Skeletal muscle satellite cell (primary cell): ENCODE results near the gene MRPL58.
"Not testable (repeated sequence)": the region's sequence is repeated elsewhere in the genome, so short reads cannot be mapped to it uniquely, and the experiment has no call there.

Experiments
- H3K27me3 ChIP-seq: 2 replicates; pipeline ENCODE4 v1.7.0; 2013; ENCODE audit warnings: low read length; ENCODE audit not compliant: control insufficient read depth, insufficient read depth
- H3K36me3 ChIP-seq: 2 replicates; pipeline ENCODE4 v1.7.0; 2013; ENCODE audit warnings: mild to moderate bottlenecking, control low read depth, low read length; ENCODE audit not compliant: insufficient read depth
- H3K4me1 ChIP-seq: 2 replicates; pipeline ENCODE4 v1.7.0; 2013; ENCODE audit warnings: low read length; ENCODE audit not compliant: control insufficient read depth, insufficient read depth
- H3K4me2 ChIP-seq: 2 replicates; pipeline ENCODE4 v1.7.0; 2013; ENCODE audit warnings: mild to moderate bottlenecking, low read length
- H3K4me3 ChIP-seq: 2 replicates; pipeline ENCODE4 v1.7.0; 2013; ENCODE audit warnings: low read length
- H3K9ac ChIP-seq: 2 replicates; pipeline ENCODE4 v1.7.0; 2013; ENCODE audit warnings: mild to moderate bottlenecking, low read depth, low read length, moderate library complexity
- H3K9me3 ChIP-seq: replicated peaks from 2 replicates; pipeline ENCODE4 v1.7.0; 2013; ENCODE audit warnings: mild to moderate bottlenecking, control low read depth, low read length

MRPL58 gene

DNA sequence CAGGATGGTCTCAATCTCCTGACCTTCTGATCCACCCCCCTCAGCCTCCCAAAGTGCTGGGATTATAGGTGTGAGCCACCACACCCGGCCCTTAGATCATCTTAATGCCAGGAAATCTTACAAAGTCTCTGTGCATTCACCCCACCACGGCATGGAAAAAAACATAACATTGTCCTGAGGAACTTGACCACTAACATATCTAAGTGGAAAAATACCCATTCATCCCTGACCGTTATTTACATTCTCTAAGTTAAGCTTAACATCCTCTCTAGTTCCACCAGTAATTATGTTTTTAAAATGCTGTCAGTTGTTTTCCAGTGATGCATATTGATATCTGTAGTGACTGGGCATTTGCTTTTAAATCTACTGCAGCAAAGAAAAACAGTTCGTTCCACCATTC lies 36.5 kb upstream of the MRPL58 start:
- H3K9me3 ChIP-seq: no peaks in the 10 kb centered on the region

GRCh38 chr17:74977802-74978201 lies 34.7 kb upstream of the MRPL58 start:
- Histone ChIP-seq H3K27me3 (peaks cover 19% of the 10 kb centered on the region), H3K9me3 (no peaks in the 10 kb centered on the region)

More for the DNA sequence above, 36.5 kb upstream of the MRPL58 start:
- peaks cover 7% of the 10 kb centered on the region for H3K4me1 ChIP-seq
- H3K4me3 ChIP-seq: no peak overlapping the region
- H3K4me2 ChIP-seq: no peak overlapping the region
- peaks cover 34% of the 10 kb centered on the region for H3K27me3 ChIP-seq
- H3K36me3 ChIP-seq: no peaks in the 10 kb centered on the region
- H3K9ac ChIP-seq: no peak overlapping the region

GRCh38 chr17:74978240-74978639 lies 34.2 kb upstream of the MRPL58 start:
- H3K4me1 ChIP-seq: peaks cover 16% of the 10 kb centered on the region
- H3K27me3 ChIP-seq: peaks cover 14% of the 10 kb centered on the region
- H3K36me3 ChIP-seq: no peaks in the 10 kb centered on the region
- no peaks in the 10 kb centered on the region for H3K9me3 ChIP-seq
- H3K9ac ChIP-seq: no peak overlapping the region
- H3K4me3 ChIP-seq: no peak overlapping the region
- no peak overlapping the region for H3K4me2 ChIP-seq

More at GRCh38 chr17:74977802-74978201, 34.7 kb upstream of the MRPL58 start:
- Histone ChIP-seq H3K4me2 (no peak overlapping the region), H3K9ac (no peak overlapping the region), H3K4me1 (peaks cover 16% of the 10 kb centered on the region), H3K4me3 (no peak overlapping the region), H3K36me3 (no peaks in the 10 kb centered on the region)

DNA sequence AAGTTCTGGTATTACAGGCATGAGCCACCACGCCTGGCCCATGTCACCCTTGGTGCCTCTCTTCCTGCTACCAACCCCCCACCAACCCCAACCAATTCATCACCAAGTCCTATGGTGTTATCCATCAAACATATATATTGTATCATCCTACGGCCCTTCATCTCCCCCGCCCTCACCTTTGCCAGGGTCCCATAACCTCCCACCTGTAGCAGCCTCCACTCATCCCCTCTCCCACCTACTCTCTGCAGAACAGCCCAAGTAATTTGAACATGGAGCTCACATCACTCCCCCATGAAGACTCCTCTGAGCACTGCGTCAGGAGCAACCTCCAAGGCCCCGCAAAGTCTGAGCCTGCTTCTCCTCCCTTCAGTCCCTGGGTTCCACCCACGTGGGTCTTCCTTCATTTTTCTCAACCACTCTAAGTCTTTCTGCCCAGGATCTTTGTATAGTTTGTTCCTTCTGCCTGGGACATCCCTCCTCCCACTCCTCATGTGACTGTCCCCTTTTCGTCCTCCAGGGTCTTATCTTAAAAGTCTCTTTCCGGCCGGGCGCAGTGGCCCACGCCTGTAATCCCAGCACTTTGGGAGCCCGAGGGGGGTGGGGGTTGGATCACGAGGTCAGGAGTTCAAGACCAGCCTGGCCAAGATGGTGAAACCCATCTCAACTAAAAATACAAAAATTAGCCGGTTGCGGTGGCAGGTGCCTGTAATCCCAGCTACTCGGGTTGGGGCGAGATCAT lies 32.9 kb upstream of the MRPL58 start:
- Histone ChIP-seq H3K4me2 (no peak overlapping the region), H3K27me3 (peaks cover 6% of the 10 kb centered on the region), H3K9me3 (no peaks in the 10 kb centered on the region), H3K4me3 (no peak overlapping the region), H3K9ac (no peak overlapping the region), H3K4me1 (peaks cover 16% of the 10 kb centered on the region), H3K36me3 (no peaks in the 10 kb centered on the region)

DNA sequence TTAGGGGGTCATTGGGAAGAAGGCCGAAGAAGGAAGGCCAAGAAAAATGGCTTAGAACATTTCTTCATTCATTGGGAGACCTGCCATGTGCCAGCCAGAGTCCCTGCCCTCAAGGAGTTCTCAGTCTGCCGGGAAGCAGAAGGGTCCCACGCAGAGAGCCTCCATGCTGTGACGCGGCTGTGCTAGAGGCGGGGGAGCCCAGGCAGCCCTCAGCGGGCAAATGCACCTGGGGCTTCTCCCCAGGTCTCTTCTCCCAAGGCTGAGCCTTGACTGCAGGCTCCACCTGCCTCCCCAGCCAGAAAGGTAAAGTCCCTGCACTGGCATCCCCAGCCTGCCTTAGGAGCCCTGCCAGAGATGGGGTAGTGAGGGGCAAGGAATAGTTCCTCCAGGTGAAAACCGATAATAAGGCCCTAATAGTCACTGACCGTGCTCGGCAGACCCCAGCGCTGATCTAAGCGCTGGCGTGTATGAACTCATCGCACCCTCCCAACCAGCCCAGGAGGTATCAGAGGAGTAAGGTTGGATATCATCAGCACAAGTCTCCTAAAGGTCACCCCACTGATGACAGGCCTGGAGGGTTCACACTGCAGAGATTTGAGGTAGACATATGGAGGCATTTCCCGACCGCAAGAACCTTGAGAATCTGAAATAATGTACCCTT lies 31.0 kb upstream of the MRPL58 start:
- peak overlapping the region; percentile 93 for H3K4me2 ChIP-seq
- H3K27me3 ChIP-seq: no peaks in the 10 kb centered on the region
- peaks cover 16% of the 10 kb centered on the region for H3K4me1 ChIP-seq
- no peaks in the 10 kb centered on the region for H3K9me3 ChIP-seq
- no peaks in the 10 kb centered on the region for H3K36me3 ChIP-seq
- H3K4me3 ChIP-seq: peak overlapping the region; percentile 88
- H3K9ac ChIP-seq: peak overlapping the region; percentile 76

- Histone ChIP-seq H3K4me3 (peak overlapping the region; percentile 88), H3K4me1 (peaks cover 16% of the 10 kb centered on the region), H3K9me3 (no peaks in the 10 kb centered on the region), H3K9ac (peak overlapping the region; percentile 76), H3K36me3 (no peaks in the 10 kb centered on the region), H3K4me2 (peak overlapping the region; percentile 93), H3K27me3 (no peaks in the 10 kb centered on the region)
Observed at GRCh38 chr17:74981979-74982662, 30.3 kb upstream of the MRPL58 start.

DNA sequence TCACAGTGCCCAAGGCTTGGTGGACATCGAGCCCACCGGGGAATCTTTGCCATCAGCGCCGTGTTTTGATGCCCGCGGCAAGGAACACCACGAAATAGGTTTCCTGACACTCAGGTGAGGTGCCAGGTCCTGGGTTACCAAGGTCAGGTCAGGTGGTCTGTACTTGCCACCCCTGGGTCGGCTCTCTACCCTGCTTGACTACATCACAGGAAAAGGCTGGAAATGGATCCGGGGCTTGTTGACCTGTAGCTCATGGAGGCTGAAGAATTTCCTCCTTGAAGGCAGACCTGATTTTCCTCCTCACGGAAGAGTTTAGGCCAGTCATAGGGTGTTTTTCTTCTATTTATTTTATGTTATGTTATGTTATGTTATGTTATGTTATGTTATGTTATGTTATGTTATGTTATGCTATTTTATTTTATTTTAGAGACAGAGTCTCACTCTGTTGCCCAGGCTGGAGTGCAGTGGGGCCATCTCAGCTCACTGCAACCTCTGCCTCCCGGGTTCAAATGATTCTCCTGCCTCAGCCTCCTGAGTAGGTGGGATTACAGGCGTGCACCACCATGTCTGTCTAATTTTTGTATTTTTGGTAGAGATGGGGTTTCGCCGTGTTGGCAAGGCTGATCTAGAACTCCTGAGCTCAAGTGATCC lies 29.7 kb upstream of the MRPL58 start:
- not testable (repeated sequence) for H3K9me3 ChIP-seq, H3K36me3 ChIP-seq, H3K27me3 ChIP-seq
- peaks cover 16% of the 10 kb centered on the region for H3K4me1 ChIP-seq
- H3K4me3 ChIP-seq: peak overlapping the region; percentile 88
- H3K9ac ChIP-seq: peak overlapping the region; percentile 76
- peak overlapping the region; percentile 93 for H3K4me2 ChIP-seq

GRCh38 chr17:74986206-74986576 lies 26.3 kb upstream of the MRPL58 start:
- Histone ChIP-seq H3K4me1 (peaks cover 36% of the 10 kb centered on the region), H3K4me3 (no peak overlapping the region), H3K9me3 (no peaks in the 10 kb centered on the region), H3K36me3 (no peaks in the 10 kb centered on the region), H3K27me3 (no peaks in the 10 kb centered on the region), H3K9ac (no peak overlapping the region), H3K4me2 (no peak overlapping the region)

GRCh38 chr17:74987418-74987908 lies 25.0 kb upstream of the MRPL58 start, which contains the start of gene CDR2L:
TSS of gene CDR2L (plus strand) at chr17:74987632. CDS start at chr17:74988044, 412 bp downstream.
- Histone ChIP-seq H3K4me2 (peak within 1 kb of the TSS; percentile 86), H3K36me3 (no peaks in the 10 kb centered on the region), H3K4me1 (peaks cover 24% of the 10 kb centered on the region), H3K9me3 (no peaks in the 10 kb centered on the region), H3K9ac (peak within 1 kb of the TSS; percentile 83), H3K4me3 (peak within 1 kb of the TSS; percentile 97), H3K27me3 (no peaks in the 10 kb centered on the region)

DNA sequence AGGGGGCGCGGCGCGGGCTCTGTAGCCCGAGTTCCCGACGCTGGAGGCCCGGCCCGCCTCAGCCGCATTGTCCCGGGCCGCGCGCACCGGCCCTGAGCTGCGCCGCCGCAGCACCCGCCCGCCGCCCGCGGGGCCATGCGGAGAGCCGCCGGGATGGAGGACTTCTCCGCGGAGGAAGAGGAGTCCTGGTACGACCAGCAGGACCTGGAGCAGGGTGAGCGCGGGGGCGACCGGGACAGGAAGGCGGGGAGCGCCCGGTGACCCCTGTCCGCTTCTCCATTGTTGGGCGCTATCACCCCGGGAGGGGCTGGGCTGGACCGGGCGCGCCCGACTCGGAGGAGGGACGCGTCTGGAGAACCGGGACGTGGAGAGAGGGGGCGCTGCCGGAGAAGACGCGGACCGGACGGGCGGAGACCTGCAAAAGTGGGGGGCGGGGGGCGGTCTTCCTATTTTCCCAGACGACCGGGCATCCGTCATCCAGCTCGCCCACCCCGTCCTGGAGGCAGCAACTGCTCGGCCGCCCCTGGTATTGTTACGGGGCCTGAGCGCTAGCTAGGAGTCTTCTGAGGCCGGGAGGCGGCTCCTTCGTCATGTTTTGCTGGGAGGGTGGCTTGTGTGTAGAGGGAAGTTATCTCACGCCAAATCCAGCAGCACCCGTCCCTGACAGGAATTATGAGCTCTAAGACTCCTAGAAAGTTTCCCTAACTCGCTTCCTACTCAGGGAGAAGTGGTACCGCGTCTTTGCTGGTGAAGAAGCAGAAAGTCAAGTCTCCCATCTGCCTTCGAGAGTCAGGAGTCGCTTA lies 24.4 kb upstream of the MRPL58 start:
- Histone ChIP-seq H3K9ac (peak overlapping the region; percentile 83), H3K4me1 (peaks cover 21% of the 10 kb centered on the region), H3K9me3 (no peaks in the 10 kb centered on the region), H3K4me2 (peak overlapping the region; percentile 86), H3K36me3 (no peaks in the 10 kb centered on the region), H3K27me3 (no peaks in the 10 kb centered on the region), H3K4me3 (peak overlapping the region; percentile 97)
